GM12872 (cell line): ENCODE measurements around the gene GASK1B.

Source experiments
- CTCF ChIP-seq: IDR thresholded peaks from 3 replicates; pipeline ENCODE4 v1.5.1; 2011; ENCODE audit warnings: low read depth, mild to moderate bottlenecking, low read length, moderate library complexity; ENCODE audit not compliant: insufficient read depth

The GASK1B gene

GRCh38 chr4:158168606-158169005 is 4.2 kb downstream of the GASK1B start:
- TF ChIP-seq CTCF: no peak

- no peak for TF ChIP-seq CTCF
These were observed 6.1 kb downstream of the GASK1B start for GRCh38 chr4:158166701-158167100.

- no peak for TF ChIP-seq CTCF
These were observed 8.0 kb downstream of the GASK1B start for GRCh38 chr4:158164768-158165213.

- no peak for TF ChIP-seq CTCF
These were observed 8.7 kb downstream of the GASK1B start for GRCh38 chr4:158163941-158164767.

GRCh38 chr4:158162631-158163030 is 10.2 kb downstream of the GASK1B start:
- TF ChIP-seq CTCF: no peak

- TF ChIP-seq CTCF: no peak
These were observed 11.1 kb downstream of the GASK1B start for GRCh38 chr4:158161551-158162354.

GRCh38 chr4:158159718-158160094 is 13.1 kb downstream of the GASK1B start:
- TF ChIP-seq CTCF: no peak
